ENCODE measurements around the gene CNOT1. TPM values are rescaled to one million over a fixed set of nuclear protein-coding genes. Genes with fewer than 3 reads are reported as not detected.

The CNOT1 gene
- polyA plus RNA-seq, 1 donor from 2014 or later, result 66.2 TPM

DNA sequence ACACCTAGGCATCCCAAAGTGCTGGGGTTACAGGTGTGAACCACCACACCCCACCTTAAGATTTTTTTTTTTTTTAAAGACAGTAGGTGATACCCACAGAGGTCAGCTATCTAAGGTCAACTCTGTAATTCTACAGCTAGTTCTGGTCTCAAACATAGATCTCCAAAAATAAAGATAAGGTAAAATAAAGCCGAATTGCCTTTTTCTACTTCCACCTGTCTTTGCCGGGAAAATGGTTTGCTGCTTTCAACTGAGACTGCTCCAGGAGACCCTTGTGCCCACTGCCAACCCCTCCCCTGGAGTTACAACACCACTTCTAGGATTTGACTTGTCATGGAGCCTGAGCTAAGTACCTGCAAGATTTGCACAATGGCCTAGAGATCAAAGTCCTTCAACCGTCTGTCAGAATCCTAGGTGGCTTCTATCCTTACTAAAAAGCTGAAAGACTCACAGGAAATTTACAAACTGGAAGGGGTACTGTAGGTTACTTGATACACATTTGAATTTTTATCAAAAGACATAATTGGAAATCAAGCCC lies 4.7 kb upstream of the CNOT1 start:
- Histone ChIP-seq H4K20me1 (ENCODE audit: insufficient read depth) (no peaks in the 10 kb centered on the region), H3K79me2 (replicated peaks; ENCODE audit: insufficient read depth, low read length) (no peaks in the 10 kb centered on the region), H3K27ac (ENCODE audit: low read length) (no peak overlapping the region), H3K36me3 (ENCODE audit: insufficient read depth, low read length) (no peaks in the 10 kb centered on the region), H3K9ac (ENCODE audit: low read length) (no peak overlapping the region), H3K9me3 (ENCODE audit: low read length) (no peaks in the 10 kb centered on the region), H3K9me2 (ENCODE audit: insufficient read depth, low read length) (no peaks in the 10 kb centered on the region), H3K27me3 (ENCODE audit: insufficient read depth, low read depth, low read length) (no peaks in the 10 kb centered on the region), H3K4me2 (ENCODE audit: low read length) (no peak overlapping the region), H3F3A (ENCODE audit: insufficient read depth, low read length, poor library complexity, severe bottlenecking) (no peaks in the 10 kb centered on the region), H2AFZ (ENCODE audit: low read depth, low read length) (no peak overlapping the region), H3K4me3 (ENCODE audit: low read length) (no peak overlapping the region)
- TF ChIP-seq TAF1 (IDR thresholded peaks at IDR 0.05; ENCODE audit: low read depth) (no peak), SMC3 (conservative IDR thresholded peaks at IDR 0.05; ENCODE audit: poor library complexity) (no peak), RAD21 (conservative IDR thresholded peaks at IDR 0.05) (no peak), POLR2AphosphoS5 (IDR thresholded peaks at IDR 0.05) (no peak), MXI1 (conservative IDR thresholded peaks at IDR 0.05; ENCODE audit: poor library complexity, severe bottlenecking) (no peak), EP300 (conservative IDR thresholded peaks at IDR 0.05; ENCODE audit: poor library complexity, severe bottlenecking) (no peak), EZH2 (IDR thresholded peaks at IDR 0.05; ENCODE audit: borderline replicate concordance, insufficient read depth, low read length, poor library complexity, severe bottlenecking) (no peak)
- TF ChIP-seq, protein P1, sequence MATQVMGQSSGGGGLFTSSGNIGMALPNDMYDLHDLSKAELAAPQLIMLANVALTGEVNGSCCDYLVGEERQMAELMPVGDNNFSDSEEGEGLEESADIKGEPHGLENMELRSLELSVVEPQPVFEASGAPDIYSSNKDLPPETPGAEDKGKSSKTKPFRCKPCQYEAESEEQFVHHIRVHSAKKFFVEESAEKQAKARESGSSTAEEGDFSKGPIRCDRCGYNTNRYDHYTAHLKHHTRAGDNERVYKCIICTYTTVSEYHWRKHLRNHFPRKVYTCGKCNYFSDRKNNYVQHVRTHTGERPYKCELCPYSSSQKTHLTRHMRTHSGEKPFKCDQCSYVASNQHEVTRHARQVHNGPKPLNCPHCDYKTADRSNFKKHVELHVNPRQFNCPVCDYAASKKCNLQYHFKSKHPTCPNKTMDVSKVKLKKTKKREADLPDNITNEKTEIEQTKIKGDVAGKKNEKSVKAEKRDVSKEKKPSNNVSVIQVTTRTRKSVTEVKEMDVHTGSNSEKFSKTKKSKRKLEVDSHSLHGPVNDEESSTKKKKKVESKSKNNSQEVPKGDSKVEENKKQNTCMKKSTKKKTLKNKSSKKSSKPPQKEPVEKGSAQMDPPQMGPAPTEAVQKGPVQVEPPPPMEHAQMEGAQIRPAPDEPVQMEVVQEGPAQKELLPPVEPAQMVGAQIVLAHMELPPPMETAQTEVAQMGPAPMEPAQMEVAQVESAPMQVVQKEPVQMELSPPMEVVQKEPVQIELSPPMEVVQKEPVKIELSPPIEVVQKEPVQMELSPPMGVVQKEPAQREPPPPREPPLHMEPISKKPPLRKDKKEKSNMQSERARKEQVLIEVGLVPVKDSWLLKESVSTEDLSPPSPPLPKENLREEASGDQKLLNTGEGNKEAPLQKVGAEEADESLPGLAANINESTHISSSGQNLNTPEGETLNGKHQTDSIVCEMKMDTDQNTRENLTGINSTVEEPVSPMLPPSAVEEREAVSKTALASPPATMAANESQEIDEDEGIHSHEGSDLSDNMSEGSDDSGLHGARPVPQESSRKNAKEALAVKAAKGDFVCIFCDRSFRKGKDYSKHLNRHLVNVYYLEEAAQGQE (IDR thresholded peaks at IDR 0.05; ENCODE audit: borderline replicate concordance), result no peak
- TF ChIP-seq, protein P2, sequence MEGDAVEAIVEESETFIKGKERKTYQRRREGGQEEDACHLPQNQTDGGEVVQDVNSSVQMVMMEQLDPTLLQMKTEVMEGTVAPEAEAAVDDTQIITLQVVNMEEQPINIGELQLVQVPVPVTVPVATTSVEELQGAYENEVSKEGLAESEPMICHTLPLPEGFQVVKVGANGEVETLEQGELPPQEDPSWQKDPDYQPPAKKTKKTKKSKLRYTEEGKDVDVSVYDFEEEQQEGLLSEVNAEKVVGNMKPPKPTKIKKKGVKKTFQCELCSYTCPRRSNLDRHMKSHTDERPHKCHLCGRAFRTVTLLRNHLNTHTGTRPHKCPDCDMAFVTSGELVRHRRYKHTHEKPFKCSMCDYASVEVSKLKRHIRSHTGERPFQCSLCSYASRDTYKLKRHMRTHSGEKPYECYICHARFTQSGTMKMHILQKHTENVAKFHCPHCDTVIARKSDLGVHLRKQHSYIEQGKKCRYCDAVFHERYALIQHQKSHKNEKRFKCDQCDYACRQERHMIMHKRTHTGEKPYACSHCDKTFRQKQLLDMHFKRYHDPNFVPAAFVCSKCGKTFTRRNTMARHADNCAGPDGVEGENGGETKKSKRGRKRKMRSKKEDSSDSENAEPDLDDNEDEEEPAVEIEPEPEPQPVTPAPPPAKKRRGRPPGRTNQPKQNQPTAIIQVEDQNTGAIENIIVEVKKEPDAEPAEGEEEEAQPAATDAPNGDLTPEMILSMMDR (IDR thresholded peaks at IDR 0.05; ENCODE audit: poor library complexity, severe bottlenecking), result no peak

DNA sequence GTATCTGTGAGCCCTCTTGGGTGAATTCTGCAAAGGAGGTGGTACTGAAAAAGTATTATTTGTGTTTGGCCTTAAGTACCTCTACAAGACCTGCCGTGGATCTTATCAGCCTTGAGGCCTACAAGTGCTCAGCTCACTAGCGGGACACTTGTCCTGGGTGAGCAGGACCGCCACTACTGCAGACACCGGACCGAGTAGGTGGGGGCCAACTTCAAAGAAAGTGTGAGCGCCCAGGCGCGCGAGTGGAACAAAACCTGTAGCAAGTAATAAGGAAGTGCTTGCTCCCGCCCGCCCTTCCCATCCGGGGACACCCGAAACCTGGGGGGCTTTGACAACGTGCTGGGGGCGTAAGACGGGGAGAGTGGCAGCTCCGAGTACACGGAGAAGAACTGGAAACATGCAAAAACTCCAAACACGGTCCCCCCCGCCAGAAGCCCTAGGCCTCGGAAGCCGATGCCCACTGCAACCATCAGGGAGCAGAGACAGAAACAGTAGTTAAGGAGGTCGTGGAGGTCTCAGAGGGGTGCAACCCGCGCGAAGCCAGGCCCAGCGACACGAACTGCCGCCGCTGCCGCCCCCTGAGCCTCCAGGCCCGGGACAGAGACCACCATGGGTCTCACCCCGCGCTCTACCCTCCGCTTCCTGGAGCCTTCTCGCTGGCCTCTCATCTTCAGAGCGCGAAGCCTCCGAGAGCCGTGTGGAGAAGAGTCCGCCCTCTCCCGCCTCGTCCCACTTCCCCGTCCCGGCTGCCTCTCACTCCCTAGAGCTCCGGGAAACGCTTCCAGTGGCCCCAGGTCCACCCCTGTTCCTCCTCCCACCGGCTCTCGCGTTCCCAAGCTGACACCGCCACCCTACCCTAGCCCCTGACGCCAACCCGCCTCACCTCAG lies 537 bp downstream of the CNOT1 start:
- Histone ChIP-seq H3K4me3 (ENCODE audit: low read length) (peak overlapping the region; percentile 88), H3K9me2 (ENCODE audit: insufficient read depth, low read length) (no peaks in the 10 kb centered on the region), H4K20me1 (ENCODE audit: insufficient read depth) (no peaks in the 10 kb centered on the region), H3K9me3 (ENCODE audit: low read length) (no peaks in the 10 kb centered on the region), H3K27me3 (ENCODE audit: insufficient read depth, low read depth, low read length) (no peaks in the 10 kb centered on the region), H3F3A (ENCODE audit: insufficient read depth, low read length, poor library complexity, severe bottlenecking) (no peaks in the 10 kb centered on the region), H3K36me3 (ENCODE audit: insufficient read depth, low read length) (no peaks in the 10 kb centered on the region), H3K79me2 (replicated peaks; ENCODE audit: insufficient read depth, low read length) (peaks cover 49% of the 10 kb centered on the region), H3K27ac (ENCODE audit: low read length) (peak overlapping the region; percentile 93), H2AFZ (ENCODE audit: low read depth, low read length) (peak overlapping the region; percentile 86), H3K4me2 (ENCODE audit: low read length) (peak overlapping the region; percentile 98), H3K9ac (ENCODE audit: low read length) (peak overlapping the region; percentile 94)
- no peak for TF ChIP-seq RAD21 (conservative IDR thresholded peaks at IDR 0.05)
- no peak for TF ChIP-seq MXI1 (conservative IDR thresholded peaks at IDR 0.05; ENCODE audit: poor library complexity, severe bottlenecking)
- no peak for TF ChIP-seq POLR2AphosphoS5 (IDR thresholded peaks at IDR 0.05)
- no peak for TF ChIP-seq TAF1 (IDR thresholded peaks at IDR 0.05; ENCODE audit: low read depth)
- no peak for TF ChIP-seq EZH2 (IDR thresholded peaks at IDR 0.05; ENCODE audit: borderline replicate concordance, insufficient read depth, low read length, poor library complexity, severe bottlenecking)
- no peak for TF ChIP-seq EP300 (conservative IDR thresholded peaks at IDR 0.05; ENCODE audit: poor library complexity, severe bottlenecking)
- no peak for TF ChIP-seq SMC3 (conservative IDR thresholded peaks at IDR 0.05; ENCODE audit: poor library complexity)
- TF ChIP-seq, protein P1 (IDR thresholded peaks at IDR 0.05; ENCODE audit: borderline replicate concordance), result no peak
- TF ChIP-seq, protein P2 (IDR thresholded peaks at IDR 0.05; ENCODE audit: poor library complexity, severe bottlenecking), result no peak
